ENCODE measurements around the gene SYNE1.

The SYNE1 gene

GRCh38 chr6:152206072-152206818, 430.9 kb downstream of the SYNE1 start:
- no peak for TF ChIP-seq CTCF (IDR thresholded peaks at IDR 0.05)
- H3K9me3 ChIP-seq, result no peaks in the 10 kb centered on the region
- H3K36me3 ChIP-seq, result peaks cover 97% of the 10 kb centered on the region

GRCh38 chr6:152204591-152204990, 432.6 kb downstream of the SYNE1 start:
- Histone ChIP-seq H3K27ac (no peak overlapping the region), H3K4me3 (ENCODE audit: low read depth in 1 of 2, low read length in 1 of 2) (no peak overlapping the region), H3K9me3 (no peaks in the 10 kb centered on the region), H3K27me3 (no peaks in the 10 kb centered on the region), H3K36me3 (peaks cover 97% of the 10 kb centered on the region), H3K4me1 (ENCODE audit: control insufficient read depth in 1 of 2, insufficient read depth in 1 of 2, low read depth in 1 of 2, low read length in 1 of 2) (no peaks in the 10 kb centered on the region)
- no peak for TF ChIP-seq CTCF (IDR thresholded peaks at IDR 0.05)

More at GRCh38 chr6:152206072-152206818, 430.9 kb downstream of the SYNE1 start:
- Histone ChIP-seq H3K27me3 (no peaks in the 10 kb centered on the region), H3K27ac (no peak overlapping the region), H3K4me1 (ENCODE audit: control insufficient read depth in 1 of 2, insufficient read depth in 1 of 2, low read depth in 1 of 2, low read length in 1 of 2) (no peaks in the 10 kb centered on the region), H3K4me3 (ENCODE audit: low read depth in 1 of 2, low read length in 1 of 2) (no peak overlapping the region)

GRCh38 chr6:152201120-152201519, 436.0 kb downstream of the SYNE1 start:
- no peak for TF ChIP-seq CTCF (IDR thresholded peaks at IDR 0.05)
- H3K4me3 ChIP-seq (ENCODE audit: low read depth in 1 of 2, low read length in 1 of 2), result no peak overlapping the region
- H3K4me1 ChIP-seq (ENCODE audit: control insufficient read depth in 1 of 2, insufficient read depth in 1 of 2, low read depth in 1 of 2, low read length in 1 of 2), result no peaks in the 10 kb centered on the region
- no peak overlapping the region for H3K27ac ChIP-seq
- no peaks in the 10 kb centered on the region for H3K27me3 ChIP-seq
- H3K36me3 ChIP-seq, result peaks cover 96% of the 10 kb centered on the region
- H3K9me3 ChIP-seq, result no peaks in the 10 kb centered on the region

- no peaks in the 10 kb centered on the region for H3K4me1 ChIP-seq (ENCODE audit: control insufficient read depth in 1 of 2, insufficient read depth in 1 of 2, low read depth in 1 of 2, low read length in 1 of 2)
- peaks cover 61% of the 10 kb centered on the region for H3K36me3 ChIP-seq
- no peak overlapping the region for H3K4me3 ChIP-seq (ENCODE audit: low read depth in 1 of 2, low read length in 1 of 2)
- no peaks in the 10 kb centered on the region for H3K9me3 ChIP-seq
- no peak for TF ChIP-seq CTCF (IDR thresholded peaks at IDR 0.05)
- no peak overlapping the region for H3K27ac ChIP-seq
- H3K27me3 ChIP-seq, result no peaks in the 10 kb centered on the region
Measured at GRCh38 chr6:152195896-152196295, 441.3 kb downstream of the SYNE1 start.

GRCh38 chr6:152189736-152190135, 447.4 kb downstream of the SYNE1 start:
- H3K36me3 ChIP-seq, result peaks cover 45% of the 10 kb centered on the region
- no peaks in the 10 kb centered on the region for H3K9me3 ChIP-seq
- no peaks in the 10 kb centered on the region for H3K4me1 ChIP-seq (ENCODE audit: control insufficient read depth in 1 of 2, insufficient read depth in 1 of 2, low read depth in 1 of 2, low read length in 1 of 2)
- TF ChIP-seq CTCF (IDR thresholded peaks at IDR 0.05), result no peak
- H3K4me3 ChIP-seq (ENCODE audit: low read depth in 1 of 2, low read length in 1 of 2), result no peak overlapping the region
- H3K27me3 ChIP-seq, result no peaks in the 10 kb centered on the region
- H3K27ac ChIP-seq, result no peak overlapping the region

All from neutrophil (primary cell).